CD4-positive, alpha-beta T cell treated with Interleukin-12 subunit alpha and Interleukin-12 subunit beta, for 1 hour (primary cell): ENCODE results near the gene MAP1S.
A peak's percentile ranks its signal among the peaks of the same experiment; 100 is the strongest.

ENCODE experiments used
- DNase-seq: peaks from one replicate; pipeline ENCODE4 v3.0.0-alpha.2; 2020

Gene MAP1S

GRCh38 chr19:17695198-17695597 lies 24.1 kb upstream of the MAP1S start:
- no peak for DNase-seq

DNA sequence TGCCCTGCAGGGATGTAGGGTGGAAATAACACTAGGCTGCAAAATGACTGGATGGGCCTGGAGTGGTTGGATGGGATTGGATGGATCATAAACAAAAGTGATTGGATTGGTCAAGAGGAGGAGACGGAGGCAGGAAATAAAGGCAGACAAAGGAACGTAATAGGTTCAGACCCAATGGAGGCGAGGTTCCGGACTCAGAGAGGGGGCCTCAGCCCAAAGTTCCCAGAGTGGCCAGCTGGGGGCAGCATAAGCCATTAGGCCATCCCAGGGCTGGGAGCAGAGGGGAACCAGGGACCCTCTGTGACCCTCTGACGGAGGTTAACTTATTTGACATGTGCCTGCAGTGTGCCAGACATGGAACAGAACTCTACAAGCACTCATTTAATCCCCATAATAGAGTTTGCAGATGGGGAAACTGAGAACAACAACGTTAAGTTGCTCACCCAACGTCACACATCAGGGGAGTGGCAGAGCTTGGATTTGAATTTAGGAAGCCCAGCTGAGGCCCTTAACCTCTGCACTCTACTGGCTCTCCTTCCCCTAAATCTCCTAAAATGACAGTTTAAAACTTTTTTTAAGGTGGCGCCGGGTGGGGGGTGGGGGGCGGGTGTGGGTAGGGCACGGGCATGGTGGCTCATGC lies 15.3 kb upstream of the MAP1S start:
- DNase-seq, result peak; percentile 74

DNA sequence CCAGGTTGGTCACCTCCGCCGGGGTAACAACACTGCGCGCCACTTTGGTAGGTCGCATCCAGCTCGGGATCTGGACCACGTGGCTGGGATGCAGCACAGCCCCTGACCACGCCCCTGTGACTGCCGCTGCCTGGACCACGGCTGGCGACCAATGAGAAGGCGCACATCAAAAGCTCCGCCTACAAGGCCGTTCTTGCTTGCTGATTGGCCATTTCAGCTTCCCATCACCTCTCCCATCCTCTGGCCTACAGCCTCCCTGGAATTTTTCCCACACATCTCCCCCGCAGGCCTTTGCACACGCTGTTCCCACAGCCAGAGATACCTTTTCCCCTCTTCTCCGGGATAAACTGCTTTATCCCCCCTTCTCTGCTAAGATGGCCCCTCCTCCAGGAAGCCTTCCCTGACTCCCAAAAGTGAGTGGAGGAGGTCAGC lies 12.5 kb upstream of the MAP1S start:
- DNase-seq, result no peak

- no peak for DNase-seq
These were observed 7.4 kb upstream of the MAP1S start for GRCh38 chr19:17711851-17712250.

DNA sequence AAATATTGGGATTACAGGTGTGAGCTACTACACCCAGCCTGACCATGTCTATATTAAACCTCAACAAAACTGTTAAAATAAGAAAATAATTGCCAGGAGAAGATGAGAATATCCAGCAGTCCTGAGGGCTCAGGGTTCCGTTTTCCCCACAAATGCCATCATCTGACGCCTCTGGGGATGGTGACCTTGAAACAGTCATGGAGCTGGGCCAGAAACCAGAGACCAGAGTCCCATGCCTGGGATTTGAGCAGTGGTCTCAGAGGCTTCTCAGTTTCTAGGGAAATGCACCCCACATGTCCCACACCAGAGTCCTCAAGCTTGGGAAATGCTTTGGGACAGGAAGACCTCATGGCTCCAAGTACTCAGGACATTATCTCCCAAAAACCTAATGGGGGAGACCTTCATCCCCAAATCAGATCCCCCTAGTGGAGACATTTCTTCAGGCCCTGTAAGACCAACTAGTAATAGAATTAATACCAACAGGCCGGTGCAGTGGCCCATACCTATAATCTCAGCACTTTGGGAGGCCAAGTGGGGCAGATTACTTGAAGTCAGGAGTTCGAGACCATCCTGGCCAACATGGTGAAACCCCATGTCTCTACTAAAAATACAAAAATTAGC lies 2.9 kb upstream of the MAP1S start:
- no peak for DNase-seq

DNA sequence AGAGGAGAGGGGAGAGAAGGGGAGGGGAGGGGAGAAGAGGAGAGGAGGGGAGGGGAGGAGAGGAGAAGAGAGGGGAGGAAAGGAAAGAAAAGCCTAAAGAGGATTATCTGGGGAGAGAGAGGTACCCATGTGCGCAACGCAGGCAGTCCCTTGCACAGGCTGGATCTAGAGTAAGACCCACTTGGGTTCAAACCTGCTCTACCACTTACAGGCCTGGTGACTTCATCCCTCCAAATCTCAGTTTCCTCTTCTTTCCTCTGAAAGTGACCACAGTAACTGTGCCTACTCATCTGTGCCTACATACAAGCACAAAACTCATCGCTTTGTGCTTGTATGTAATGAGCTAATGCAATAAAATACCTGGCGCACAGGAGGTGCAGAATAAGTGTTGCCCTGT lies 732 bp upstream of the MAP1S start:
- no peak for DNase-seq

- DNase-seq, result peak; percentile 19
These were observed 585 bp downstream of the MAP1S start for GRCh38 chr19:17719730-17720400.

GRCh38 chr19:17720440-17720839 lies 1.2 kb downstream of the MAP1S start:
- no peak for DNase-seq

DNA sequence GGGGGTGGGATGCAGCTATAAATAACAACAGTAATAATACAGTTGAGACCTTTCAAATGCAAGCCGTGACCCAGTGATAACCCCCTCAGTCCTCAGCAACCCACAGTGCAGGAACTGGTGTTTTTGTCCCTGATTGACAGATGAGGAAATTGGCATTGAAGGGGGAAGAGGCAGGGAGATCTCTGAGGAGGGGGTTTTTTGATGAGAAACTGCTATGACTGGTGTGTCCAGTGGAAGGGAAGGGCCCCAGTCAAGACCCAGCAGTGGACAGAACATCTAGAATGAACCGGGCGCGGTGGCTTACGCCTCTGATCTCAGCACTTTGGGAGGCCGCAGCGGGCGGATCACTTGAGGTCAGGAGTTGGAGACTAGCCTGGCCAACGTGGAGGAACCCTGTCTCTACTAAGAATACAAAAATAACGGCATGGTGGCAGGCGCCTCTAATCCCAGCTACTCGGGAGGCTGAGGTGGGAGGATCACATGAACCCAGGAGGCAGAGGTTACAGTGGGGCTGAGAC lies 1.9 kb downstream of the MAP1S start:
- no peak for DNase-seq

- DNase-seq, result no peak
These were observed 2.5 kb downstream of the MAP1S start for GRCh38 chr19:17721821-17722220.

DNA sequence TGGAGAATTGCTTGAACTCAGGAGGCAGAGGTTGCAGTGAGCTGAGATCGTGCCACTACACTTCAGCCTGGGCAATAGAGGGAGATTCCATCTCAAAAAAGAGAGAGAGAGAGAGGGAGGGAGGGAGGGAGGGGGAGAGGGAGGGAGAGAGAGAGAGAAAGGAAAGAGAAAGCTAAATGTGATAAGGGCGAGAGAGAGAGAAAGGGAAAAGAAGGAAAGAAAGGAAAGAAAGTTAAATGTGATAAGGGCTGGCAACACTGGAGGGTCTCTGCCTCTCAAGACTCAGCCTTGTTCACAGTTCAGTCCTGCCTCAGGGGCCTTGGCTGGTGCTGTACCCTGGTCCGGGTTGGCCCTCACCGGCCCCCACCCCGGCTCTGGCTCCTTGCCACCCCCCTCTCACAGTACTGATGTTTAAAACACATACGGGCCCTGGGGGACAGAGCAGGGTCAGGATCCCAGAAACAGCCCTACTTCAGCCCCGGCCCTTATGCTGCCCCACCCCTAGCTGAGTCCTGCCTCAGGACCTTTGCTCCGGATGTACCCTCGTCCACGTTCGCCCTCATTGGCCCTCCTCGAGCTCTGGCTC lies 3.5 kb downstream of the MAP1S start:
- DNase-seq, result no peak

DNA sequence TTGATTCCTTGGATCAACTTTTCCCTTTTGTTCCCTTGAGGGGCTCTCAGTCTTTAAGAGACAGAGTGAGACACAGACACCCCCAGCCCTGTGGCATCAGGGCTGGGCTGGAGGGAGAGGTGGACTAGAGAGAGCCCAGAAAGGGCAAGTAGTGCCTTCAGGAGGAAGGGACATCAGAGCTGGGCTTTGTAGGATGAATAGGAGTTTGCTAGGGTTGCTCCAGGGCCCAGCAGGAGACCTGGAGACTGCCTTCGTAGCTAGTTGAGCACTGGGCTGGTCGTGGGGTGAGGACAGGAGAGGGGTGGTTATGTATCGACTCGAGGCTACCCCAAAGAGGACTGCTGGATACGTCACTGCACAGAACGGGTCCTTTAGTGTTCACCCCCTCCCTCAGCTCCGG lies 5.4 kb downstream of the MAP1S start:
- no peak for DNase-seq

- DNase-seq, result peak; percentile 21
These were observed 6.3 kb downstream of the MAP1S start for GRCh38 chr19:17725422-17726078.

DNA sequence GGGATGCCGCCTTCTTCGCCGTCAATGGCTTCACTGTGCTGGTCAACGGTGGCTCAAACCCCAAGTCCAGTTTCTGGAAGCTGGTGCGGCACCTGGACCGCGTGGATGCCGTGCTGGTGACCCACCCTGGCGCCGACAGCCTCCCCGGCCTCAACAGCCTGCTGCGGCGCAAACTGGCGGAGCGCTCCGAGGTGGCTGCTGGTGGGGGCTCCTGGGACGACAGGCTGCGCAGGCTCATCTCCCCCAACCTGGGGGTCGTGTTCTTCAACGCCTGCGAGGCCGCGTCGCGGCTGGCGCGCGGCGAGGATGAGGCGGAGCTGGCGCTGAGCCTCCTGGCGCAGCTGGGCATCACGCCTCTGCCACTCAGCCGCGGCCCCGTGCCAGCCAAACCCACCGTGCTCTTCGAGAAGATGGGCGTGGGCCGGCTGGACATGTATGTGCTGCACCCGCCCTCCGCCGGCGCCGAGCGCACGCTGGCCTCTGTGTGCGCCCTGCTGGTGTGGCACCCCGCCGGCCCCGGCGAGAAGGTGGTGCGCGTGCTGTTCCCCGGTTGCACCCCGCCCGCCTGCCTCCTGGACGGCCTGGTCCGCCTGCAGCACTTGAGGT lies 7.0 kb downstream of the MAP1S start:
- DNase-seq, result no peak

DNA sequence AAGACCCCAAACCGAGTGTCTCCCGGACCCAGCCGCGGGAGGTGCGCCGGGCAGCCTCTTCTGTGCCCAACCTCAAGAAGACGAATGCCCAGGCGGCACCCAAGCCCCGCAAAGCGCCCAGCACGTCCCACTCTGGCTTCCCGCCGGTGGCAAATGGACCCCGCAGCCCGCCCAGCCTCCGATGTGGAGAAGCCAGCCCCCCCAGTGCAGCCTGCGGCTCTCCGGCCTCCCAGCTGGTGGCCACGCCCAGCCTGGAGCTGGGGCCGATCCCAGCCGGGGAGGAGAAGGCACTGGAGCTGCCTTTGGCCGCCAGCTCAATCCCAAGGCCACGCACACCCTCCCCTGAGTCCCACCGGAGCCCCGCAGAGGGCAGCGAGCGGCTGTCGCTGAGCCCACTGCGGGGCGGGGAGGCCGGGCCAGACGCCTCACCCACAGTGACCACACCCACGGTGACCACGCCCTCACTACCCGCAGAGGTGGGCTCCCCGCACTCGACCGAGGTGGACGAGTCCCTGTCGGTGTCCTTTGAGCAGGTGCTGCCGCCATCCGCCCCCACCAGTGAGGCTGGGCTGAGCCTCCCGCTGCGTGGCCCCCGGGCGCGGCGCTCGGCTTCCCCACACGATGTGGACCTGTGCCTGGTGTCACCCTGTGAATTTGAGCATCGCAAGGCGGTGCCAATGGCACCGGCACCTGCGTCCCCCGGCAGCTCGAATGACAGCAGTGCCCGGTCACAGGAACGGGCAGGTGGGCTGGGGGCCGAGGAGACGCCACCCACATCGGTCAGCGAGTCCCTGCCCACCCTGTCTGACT lies 7.9 kb downstream of the MAP1S start:
- DNase-seq, result no peak

- no peak for DNase-seq
These were observed 8.6 kb downstream of the MAP1S start for GRCh38 chr19:17727843-17728242.

DNA sequence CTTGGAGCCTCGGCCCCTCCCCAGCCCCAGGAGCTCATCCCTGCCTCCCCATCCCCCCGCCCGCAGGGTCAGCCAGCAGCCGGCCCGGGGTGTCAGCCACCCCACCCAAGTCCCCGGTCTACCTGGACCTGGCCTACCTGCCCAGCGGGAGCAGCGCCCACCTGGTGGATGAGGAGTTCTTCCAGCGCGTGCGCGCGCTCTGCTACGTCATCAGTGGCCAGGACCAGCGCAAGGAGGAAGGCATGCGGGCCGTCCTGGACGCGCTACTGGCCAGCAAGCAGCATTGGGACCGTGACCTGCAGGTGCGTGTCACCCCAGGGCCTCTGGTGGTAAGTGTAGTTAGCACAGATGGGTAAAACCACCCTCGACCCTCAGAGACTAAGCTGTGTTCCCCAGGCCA lies 13.8 kb downstream of the MAP1S start:
- DNase-seq, result no peak

DNA sequence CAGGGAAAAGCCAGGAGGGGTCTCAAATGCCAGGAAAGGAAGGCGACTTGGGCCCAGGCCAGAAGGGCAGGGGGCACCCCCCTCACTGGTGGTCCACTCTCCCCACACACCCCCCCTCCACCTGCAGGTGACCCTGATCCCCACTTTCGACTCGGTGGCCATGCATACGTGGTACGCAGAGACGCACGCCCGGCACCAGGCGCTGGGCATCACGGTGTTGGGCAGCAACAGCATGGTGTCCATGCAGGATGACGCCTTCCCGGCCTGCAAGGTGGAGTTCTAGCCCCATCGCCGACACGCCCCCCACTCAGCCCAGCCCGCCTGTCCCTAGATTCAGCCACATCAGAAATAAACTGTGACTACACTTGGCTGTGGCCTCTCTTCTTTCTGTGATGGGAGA lies 14.9 kb downstream of the MAP1S start:
- DNase-seq, result no peak

- DNase-seq, result no peak
These were observed 16.1 kb downstream of the MAP1S start for GRCh38 chr19:17735410-17735809.

DNA sequence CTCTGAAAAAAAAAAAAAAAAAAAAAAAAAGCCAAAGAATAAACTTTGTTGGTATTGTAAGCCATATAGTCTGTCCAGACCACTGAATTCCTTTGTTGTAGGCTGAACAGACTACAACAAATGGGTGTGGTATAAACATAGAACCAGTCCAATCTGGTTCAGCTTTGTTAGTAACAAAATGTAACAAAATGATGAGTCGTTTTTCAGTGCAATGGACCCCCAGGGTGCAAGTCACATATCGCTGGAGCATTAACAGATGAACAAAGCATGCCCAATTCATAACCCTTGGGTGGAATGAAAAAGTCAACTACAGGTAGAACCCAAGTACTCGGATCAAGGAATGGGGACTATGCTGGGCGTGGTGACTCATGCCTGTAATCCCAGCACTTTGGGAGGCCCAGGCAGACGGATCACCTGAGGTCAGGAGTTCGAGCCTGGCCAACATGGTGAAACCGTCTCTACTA lies 18.4 kb downstream of the MAP1S start:
- DNase-seq, result no peak

DNA sequence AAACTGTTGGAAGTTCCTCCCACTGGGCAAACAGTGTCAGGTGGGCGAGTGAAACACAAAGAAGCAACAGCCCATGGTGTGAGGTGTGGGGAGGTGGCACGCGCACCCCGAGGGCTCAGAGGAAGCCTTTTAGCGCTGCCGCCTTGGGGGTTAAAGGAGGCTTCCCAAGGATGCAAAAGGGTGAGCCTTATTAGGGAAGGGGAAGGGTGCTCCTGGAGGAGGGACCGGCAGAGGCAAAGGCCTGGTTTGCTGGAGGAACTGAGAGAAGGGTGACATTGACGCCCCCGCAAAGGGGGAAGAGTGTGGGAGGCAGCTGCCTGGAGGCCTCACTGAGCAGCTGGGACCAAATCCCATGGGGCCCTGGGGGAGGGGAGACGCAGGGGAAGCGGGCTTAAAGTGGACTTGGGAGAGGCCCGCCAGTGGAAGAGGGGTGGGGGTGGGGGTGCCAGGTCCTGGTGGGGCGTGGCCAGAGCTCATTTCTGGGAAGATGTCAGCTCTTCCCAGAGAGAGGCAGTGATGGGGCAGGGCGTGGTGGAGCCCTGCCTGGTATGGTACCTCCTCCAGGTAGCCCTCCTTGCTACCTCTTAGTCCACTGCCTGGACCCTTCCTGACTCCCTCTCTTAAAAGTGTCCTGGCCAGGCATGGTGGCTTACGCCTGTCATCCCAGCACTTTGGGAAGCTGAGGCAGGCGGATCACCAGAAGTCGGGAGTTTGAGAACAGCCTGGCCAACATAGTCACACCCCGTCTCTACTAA lies 20.0 kb downstream of the MAP1S start:
- no peak for DNase-seq
